CD4-positive, alpha-beta memory T cell (primary cell): Measurements from ENCODE around the gene UBE2I. TPM values are rescaled to one million over a fixed set of nuclear protein-coding genes. Genes with fewer than 3 reads are reported as not detected.
A peak's percentile ranks its signal among the peaks of the same experiment; 100 is the strongest.

Experiments
- CTCF ChIA-PET: fragments of 350-600 bp; sonication (Branson Sonifier 250); formaldehyde crosslinking; loops from one replicate; lab custom pipeline; 2021; ENCODE audit warnings: inconsistent platforms; ENCODE audit not compliant: partially characterized antibody; lab: Charles Lee
- POLR2A ChIA-PET: fragments of 350-600 bp; sonication (Branson Sonifier 250); formaldehyde crosslinking; loops from one replicate; lab custom pipeline; 2021; ENCODE audit not compliant: partially characterized antibody; lab: Charles Lee
- DNase-seq, 5 donors: peaks; one replicate each; pipeline versions ENCODE4 v3.0.0 to v3.0.0-alpha.2; 2020 to 2022; ENCODE audit warnings: mixed read lengths in 1 of 5
- H3K27ac ChIP-seq: one replicate; pipeline ENCODE4 v1.7.0; 2013; ENCODE audit warnings: low read depth, low read length
- H3K27me3 ChIP-seq: 2 replicates; pipeline ENCODE4 v1.7.0; 2013; ENCODE audit warnings: mild to moderate bottlenecking, low read length, moderate library complexity; ENCODE audit not compliant: insufficient read depth
- H3K36me3 ChIP-seq: 2 replicates; pipeline ENCODE4 v1.7.0; 2013; ENCODE audit warnings: mild to moderate bottlenecking, low read length, moderate library complexity; ENCODE audit not compliant: insufficient read depth
- H3K4me1 ChIP-seq: 2 replicates; pipeline ENCODE4 v1.7.0; 2013; ENCODE audit warnings: mild to moderate bottlenecking, low read length, moderate library complexity; ENCODE audit not compliant: insufficient read depth
- H3K4me3 ChIP-seq, 2 donors: one replicate each; pipeline ENCODE4 v1.7.0; 2013; ENCODE audit warnings: low read length in 2 of 2, mild to moderate bottlenecking in 1 of 2
- H3K9me3 ChIP-seq, 2 donors: one replicate each; pipeline ENCODE4 v1.7.0; 2013; ENCODE audit warnings: low read length in 2 of 2, control low read depth in 1 of 2; ENCODE audit not compliant: control insufficient read depth in 1 of 2
- H3K27ac Mint-ChIP-seq, 7 donors: one replicate each; pipeline ENCODE4 v1.8.0; 2020 to 2021; ENCODE audit warnings: mixed read lengths in 7 of 7, mild to moderate bottlenecking in 6 of 7, inconsistent platforms in 3 of 7, moderate library complexity in 3 of 7
- H3K27me3 Mint-ChIP-seq, 2 donors: one replicate each; pipeline ENCODE4 v1.8.0; 2020 to 2021; ENCODE audit warnings: mixed read lengths in 2 of 2
- H3K36me3 Mint-ChIP-seq, 2 donors: one replicate each; pipeline ENCODE4 v1.8.0; 2020 to 2021; ENCODE audit warnings: mixed read lengths in 2 of 2, inconsistent platforms in 1 of 2, mild to moderate bottlenecking in 1 of 2
- H3K4me1 Mint-ChIP-seq, 4 donors: one replicate each; pipeline ENCODE4 v1.8.0; 2020 to 2021; ENCODE audit warnings: mixed read lengths in 4 of 4, mild to moderate bottlenecking in 1 of 4
- H3K4me3 Mint-ChIP-seq, 8 donors: one replicate each; pipeline ENCODE4 v1.8.0; 2020 to 2021; ENCODE audit warnings: mixed read lengths in 8 of 8, mild to moderate bottlenecking in 7 of 8, moderate library complexity in 6 of 8, inconsistent platforms in 3 of 8
- H3K9me3 Mint-ChIP-seq, 8 donors: one replicate each; pipeline ENCODE4 v1.8.0; 2020 to 2021; ENCODE audit warnings: mixed read lengths in 8 of 8, mild to moderate bottlenecking in 5 of 8, inconsistent platforms in 3 of 8, moderate library complexity in 1 of 8
- intact Hi-C: fragments of 100-400 bp; cut with micrococcal nuclease; formaldehyde crosslinking; loops from one replicate; pipeline ENCODE4 v1.15.1; 2023
- polyA plus RNA-seq, 2 donors: library from polyadenylated mRNA; unstranded; fragments of 300-500 nt; fragmentation: Illumina TruSeq; gene quantifications; one replicate each; pipeline ENCODE4 v1.2.3, GENCODE V29; 2021
- total RNA-seq, 2 experiments: library from RNA; stranded (reverse); gene quantifications; one replicate each; pipeline ENCODE4 v1.2.3, GENCODE V29; 2021

Gene UBE2I
- total and polyA plus RNA-seq, 4 experiments from 2014 or later = 100 to 177 (median 138) TPM

DNA sequence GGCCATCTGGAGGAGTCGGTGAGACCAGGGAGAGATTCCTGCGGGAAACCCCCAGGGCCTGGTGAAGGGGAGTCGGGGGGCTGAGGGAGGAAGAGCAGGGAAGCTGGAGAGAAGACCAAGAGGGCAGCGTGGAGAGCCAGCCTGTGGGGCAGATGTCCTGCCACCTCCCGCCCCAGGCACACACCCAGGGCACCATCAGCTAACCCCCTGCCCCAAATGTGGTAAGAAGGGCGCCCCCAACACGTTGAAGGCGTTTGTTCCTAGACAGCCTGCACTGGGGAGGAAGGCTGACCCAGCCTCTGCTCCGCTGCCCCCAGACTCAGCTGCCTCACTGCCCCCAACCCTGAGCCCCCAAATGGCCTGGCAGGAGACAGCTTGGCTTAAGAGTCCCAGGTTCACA lies 25.3 kb downstream of the UBE2I start:
- peaks cover 3 to 6% of the 10 kb centered on the region in 2 donors for H3K27me3 Mint-ChIP-seq
- peaks cover 0 to 1% (median 0%) of the 10 kb centered on the region in 8 donors for H3K9me3 Mint-ChIP-seq
- intact Hi-C loops = no loop called here
- ChIA-PET CTCF (interaction anchor here (1.0 kb wide), 1 partner anchor 222 kb away, joined by 3 read pairs; no protein-coding TSS in a partner anchor), POLR2A (interaction anchor here (1.1 to 1.5 kb wide), 2 partner anchors 8 to 9 kb away, joined by 4 to 5 read pairs; no protein-coding TSS in a partner anchor)
- peak overlapping the region in 2 of 8 donors; percentile 29 to 67 for H3K4me3 Mint-ChIP-seq
- Histone ChIP-seq H3K9me3 (no peaks in the 10 kb centered on the region), H3K36me3 (no peaks in the 10 kb centered on the region), H3K27ac (no peak overlapping the region), H3K27me3 (peaks cover 17% of the 10 kb centered on the region), H3K4me1 (peaks cover 33% of the 10 kb centered on the region), H3K4me3 (no peak overlapping the region)
- no peak overlapping the region for H3K27ac Mint-ChIP-seq
- DNase-seq = no peak
- H3K36me3 Mint-ChIP-seq = no peaks in the 10 kb centered on the region
- H3K4me1 Mint-ChIP-seq = peaks cover 7 to 26% (median 16%) of the 10 kb centered on the region in 4 donors

GRCh38 chr16:1335211-1335971 lies 26.0 kb downstream of the UBE2I start:
- intact Hi-C loops = no loop called here
- CTCF ChIA-PET = interaction anchor here (1.0 kb wide), 1 partner anchor 223 kb away, joined by 3 read pairs; no protein-coding TSS in a partner anchor
- Mint-ChIP-seq H3K9me3 (peaks cover 0 to under 1% (median 0%) of the 10 kb centered on the region in 8 donors), H3K4me3 (peak overlapping the region in 2 of 8 donors; percentile 17 to 29), H3K27me3 (peaks cover 3 to 6% of the 10 kb centered on the region in 2 donors), H3K27ac (peak overlapping the region in 1 of 7 donors; percentile 17), H3K36me3 (no peaks in the 10 kb centered on the region), H3K4me1 (peaks cover 7 to 26% (median 16%) of the 10 kb centered on the region in 4 donors)
- Histone ChIP-seq H3K27me3 (peaks cover 17% of the 10 kb centered on the region), H3K36me3 (no peaks in the 10 kb centered on the region), H3K4me1 (peaks cover 33% of the 10 kb centered on the region), H3K9me3 (no peaks in the 10 kb centered on the region), H3K27ac (no peak overlapping the region), H3K4me3 (no peak overlapping the region)
- POLR2A ChIA-PET = interaction anchor here (1.0 to 1.5 kb wide), 3 partner anchors 8 to 625 kb away, joined by 3 to 5 read pairs (median 4); no protein-coding TSS in a partner anchor
- DNase-seq = no peak

DNA sequence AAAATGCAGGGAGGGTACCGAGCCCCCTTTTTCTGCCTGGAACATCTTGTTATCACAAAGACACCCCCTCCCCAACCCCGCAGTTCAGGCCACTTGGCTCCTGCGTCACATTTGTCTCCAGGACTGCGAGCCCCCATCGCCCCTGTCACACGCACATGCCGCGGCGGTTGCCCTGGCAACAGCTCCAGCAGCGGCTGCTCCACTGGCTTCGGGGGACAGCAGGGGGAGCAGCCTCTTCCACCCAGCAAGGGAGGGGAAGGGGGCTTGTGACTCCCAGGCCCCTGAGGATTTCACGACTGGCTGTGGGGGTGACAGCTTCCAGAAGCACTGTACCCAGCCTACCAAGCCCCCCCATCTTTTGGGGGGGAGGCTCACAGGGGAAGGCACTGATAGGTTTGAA lies 26.6 kb downstream of the UBE2I start:
- no peaks in the 10 kb centered on the region for H3K36me3 Mint-ChIP-seq
- H3K9me3 Mint-ChIP-seq = no peaks in the 10 kb centered on the region
- peak overlapping the region in 2 of 8 donors; percentile 13 to 25 for H3K4me3 Mint-ChIP-seq
- DNase-seq = peak in 1 of 5 donors; percentile 34
- no peaks in the 10 kb centered on the region for H3K36me3 ChIP-seq
- ChIA-PET POLR2A (interaction anchor here (0.8 to 1.4 kb wide), 3 partner anchors 9 to 625 kb away, joined by 3 read pairs; no protein-coding TSS in a partner anchor), CTCF (no interaction called here)
- H3K4me1 ChIP-seq = peaks cover 31% of the 10 kb centered on the region
- intact Hi-C loops = no loop called here
- H3K9me3 ChIP-seq = no peaks in the 10 kb centered on the region
- peaks cover 7 to 26% (median 14%) of the 10 kb centered on the region in 4 donors for H3K4me1 Mint-ChIP-seq
- peaks cover 17% of the 10 kb centered on the region for H3K27me3 ChIP-seq
- H3K27me3 Mint-ChIP-seq = peaks cover 3 to 6% of the 10 kb centered on the region in 2 donors
- no peak overlapping the region for H3K27ac ChIP-seq
- H3K4me3 ChIP-seq = no peak overlapping the region
- no peak overlapping the region for H3K27ac Mint-ChIP-seq

DNA sequence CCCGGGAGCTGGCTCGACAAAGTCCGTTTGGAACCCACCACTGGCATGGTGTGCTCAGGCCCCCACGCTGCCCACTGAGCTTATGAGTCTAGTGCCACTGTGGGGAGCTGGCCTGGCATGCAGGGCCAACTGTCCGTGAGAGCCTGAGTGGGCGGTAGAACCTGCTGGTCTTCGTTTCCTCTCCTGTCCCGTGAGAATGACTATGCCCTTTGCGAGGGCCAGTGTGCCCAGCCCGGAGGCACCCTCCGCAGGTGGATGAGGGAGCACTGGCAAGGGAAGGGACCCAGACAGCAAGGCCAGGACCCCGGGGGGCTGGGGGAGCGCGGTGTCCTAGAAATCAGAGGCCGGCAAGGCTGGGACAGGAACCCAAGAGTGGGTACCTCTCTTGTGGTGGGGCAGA lies 27.2 kb downstream of the UBE2I start:
- CTCF ChIA-PET = interaction anchor here (0.6 kb wide), 1 partner anchor 368 kb away, joined by 3 read pairs; no protein-coding TSS in a partner anchor
- Mint-ChIP-seq H3K27me3 (peaks cover 3 to 6% of the 10 kb centered on the region in 2 donors), H3K9me3 (no peaks in the 10 kb centered on the region), H3K4me1 (peaks cover 5 to 19% (median 10%) of the 10 kb centered on the region in 4 donors), H3K4me3 (no peak overlapping the region), H3K36me3 (no peaks in the 10 kb centered on the region), H3K27ac (no peak overlapping the region)
- Histone ChIP-seq H3K9me3 (no peaks in the 10 kb centered on the region), H3K36me3 (no peaks in the 10 kb centered on the region), H3K4me3 (no peak overlapping the region), H3K27me3 (peaks cover 17% of the 10 kb centered on the region), H3K4me1 (peaks cover 26% of the 10 kb centered on the region), H3K27ac (no peak overlapping the region)
- peak in 1 of 5 donors; percentile 22 for DNase-seq
- POLR2A ChIA-PET = interaction anchor here (0.8 to 1.4 kb wide), 2 partner anchors 9 to 12 kb away, joined by 3 read pairs; no protein-coding TSS in a partner anchor
- intact Hi-C loops = no loop called here

- CTCF ChIA-PET = interaction anchor here (0.6 to 1.2 kb wide), 2 partner anchors 11 to 368 kb away, joined by 3 read pairs; no protein-coding TSS in a partner anchor
- peak in 1 of 5 donors; percentile 39 for DNase-seq
- Histone ChIP-seq H3K4me1 (peaks cover 26% of the 10 kb centered on the region), H3K27me3 (peaks cover 11% of the 10 kb centered on the region), H3K36me3 (no peaks in the 10 kb centered on the region), H3K27ac (no peak overlapping the region), H3K9me3 (no peaks in the 10 kb centered on the region), H3K4me3 (no peak overlapping the region)
- Mint-ChIP-seq H3K9me3 (no peaks in the 10 kb centered on the region), H3K36me3 (no peaks in the 10 kb centered on the region), H3K4me3 (no peak overlapping the region), H3K27me3 (peaks cover 3 to 6% of the 10 kb centered on the region in 2 donors), H3K27ac (no peak overlapping the region), H3K4me1 (peaks cover 3 to 19% (median 10%) of the 10 kb centered on the region in 4 donors)
- POLR2A ChIA-PET = interaction anchor here (0.8 to 1.4 kb wide), 3 partner anchors 11 to 43 kb away, joined by 3 read pairs; no protein-coding TSS in a partner anchor
- intact Hi-C loops = no loop called here
Observed at GRCh38 chr16:1337486-1337885, 28.1 kb downstream of the UBE2I start.

DNA sequence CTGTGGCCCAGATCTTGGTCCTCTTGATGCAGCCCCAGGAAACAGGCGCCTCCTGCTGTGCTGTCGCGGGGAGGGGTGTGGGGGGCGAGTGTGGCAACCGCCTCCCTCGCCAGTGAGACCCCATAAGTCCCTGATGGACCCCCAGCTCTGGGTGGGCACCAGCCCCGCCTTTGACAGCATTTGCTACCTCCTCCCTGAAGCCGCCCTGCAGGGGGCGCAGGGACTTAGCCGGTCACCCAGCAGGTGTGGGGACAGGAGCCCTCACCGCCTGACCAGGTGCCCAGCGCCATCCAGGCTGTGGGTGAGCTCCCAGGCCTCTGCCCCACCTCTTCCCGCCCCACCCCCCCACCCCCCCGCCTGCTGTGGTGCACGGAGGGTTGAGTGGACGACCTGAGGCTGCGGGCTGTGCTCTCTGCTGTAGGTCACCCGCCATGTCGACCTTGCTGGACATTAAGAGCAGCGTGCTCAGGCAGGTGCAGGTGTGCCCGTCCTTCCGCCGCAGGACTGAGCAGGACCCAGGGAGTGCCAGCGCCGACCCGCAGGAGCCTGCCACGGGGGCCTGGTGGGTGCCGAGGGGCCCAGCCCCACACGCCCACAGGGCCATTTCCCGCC lies 28.8 kb downstream of the UBE2I start:
- intact Hi-C loops = no loop called here
- no peak overlapping the region for H3K4me3 ChIP-seq

More for the DNA sequence above, 28.8 kb downstream of the UBE2I start:
- H3K36me3 Mint-ChIP-seq = peaks cover 0 to 3% of the 10 kb centered on the region in 2 donors
- H3K4me1 Mint-ChIP-seq = peaks cover 8 to 22% (median 15%) of the 10 kb centered on the region in 4 donors
- POLR2A ChIA-PET = interaction anchor here (0.8 kb wide), 1 partner anchor 42 kb away, joined by 3 read pairs; no protein-coding TSS in a partner anchor
- peaks cover 0 to 3% of the 10 kb centered on the region in 2 donors for H3K27me3 Mint-ChIP-seq
- peak in 1 of 5 donors; percentile 36 for DNase-seq
- Histone ChIP-seq H3K36me3 (no peaks in the 10 kb centered on the region), H3K27ac (no peak overlapping the region), H3K27me3 (peaks cover 11% of the 10 kb centered on the region), H3K9me3 (no peaks in the 10 kb centered on the region), H3K4me1 (peaks cover 23% of the 10 kb centered on the region)
- no peak overlapping the region for H3K27ac Mint-ChIP-seq
- no peaks in the 10 kb centered on the region for H3K9me3 Mint-ChIP-seq
- CTCF ChIA-PET = interaction anchor here (1.2 kb wide), 1 partner anchor 11 kb away, joined by 3 read pairs; no protein-coding TSS in a partner anchor
- H3K4me3 Mint-ChIP-seq = no peak overlapping the region
